AG09309 (cell line): Measurements from ENCODE around the gene CLIP4.
"Not testable (repeated sequence)": the region's sequence is repeated elsewhere in the genome, so short reads cannot be mapped to it uniquely, and the experiment has no call there.

Experiments used
- DNase-seq: peaks from one replicate; pipeline ENCODE4 v3.0.0-alpha.2; 2010; ENCODE audit warnings: low read depth
- H3K4me3 ChIP-seq: 2 replicates; pipeline ENCODE4 v1.5.1; 2011; ENCODE audit warnings: mild to moderate bottlenecking, low read depth, low read length, moderate library complexity; ENCODE audit not compliant: control insufficient read depth
- CTCF ChIP-seq: IDR thresholded peaks from 2 replicates; pipeline ENCODE4 v1.5.1; 2011; ENCODE audit warnings: mild to moderate bottlenecking, low read depth, low read length, inconsistent platforms; ENCODE audit not compliant: insufficient read depth, control insufficient read depth; ENCODE audit errors: missing control alignments

Gene CLIP4

DNA sequence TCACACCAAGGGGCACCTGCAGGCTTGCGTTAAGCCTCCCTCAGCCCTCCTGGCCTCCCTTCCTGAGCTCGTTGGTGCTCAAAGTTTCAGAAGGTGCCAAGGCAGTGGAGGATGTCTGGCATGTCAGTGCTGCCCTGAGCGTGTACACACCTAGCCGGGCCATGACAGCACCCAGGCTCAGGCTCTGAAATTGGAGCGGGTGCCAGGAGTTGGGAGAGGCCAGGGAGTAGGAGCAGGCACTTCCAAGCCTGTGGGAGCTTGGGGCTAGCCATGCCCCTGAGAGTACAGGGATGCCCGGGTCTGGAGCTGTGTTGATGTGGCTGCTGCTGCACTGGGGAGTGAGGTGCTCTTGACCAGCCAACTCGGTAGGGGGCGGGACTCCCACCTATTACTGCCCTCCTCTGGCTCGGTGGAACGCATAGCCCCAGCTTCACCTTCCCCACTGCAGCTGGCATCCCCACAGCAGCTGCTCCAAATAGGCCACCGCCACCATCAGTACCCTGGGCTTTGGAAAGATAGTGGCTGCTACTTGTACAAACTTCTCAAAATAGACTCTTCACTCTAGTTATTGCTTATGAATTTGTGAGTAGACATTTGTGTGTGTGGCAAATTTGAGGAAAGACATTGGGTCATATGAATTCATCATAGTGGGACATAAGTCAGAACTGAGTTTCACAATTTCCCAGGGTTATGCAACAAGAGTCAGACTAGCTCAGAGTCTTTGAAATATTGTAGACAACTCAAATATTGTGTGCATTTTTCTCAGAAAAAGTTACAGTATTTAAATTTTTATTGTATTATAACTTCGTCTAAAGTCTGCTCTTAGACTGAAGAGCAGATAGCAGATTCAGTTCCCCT is 34.1 kb upstream of the CLIP4 start:
- TF ChIP-seq CTCF, result no peak
- no peak for DNase-seq
- H3K4me3 ChIP-seq, result no peak overlapping the region

DNA sequence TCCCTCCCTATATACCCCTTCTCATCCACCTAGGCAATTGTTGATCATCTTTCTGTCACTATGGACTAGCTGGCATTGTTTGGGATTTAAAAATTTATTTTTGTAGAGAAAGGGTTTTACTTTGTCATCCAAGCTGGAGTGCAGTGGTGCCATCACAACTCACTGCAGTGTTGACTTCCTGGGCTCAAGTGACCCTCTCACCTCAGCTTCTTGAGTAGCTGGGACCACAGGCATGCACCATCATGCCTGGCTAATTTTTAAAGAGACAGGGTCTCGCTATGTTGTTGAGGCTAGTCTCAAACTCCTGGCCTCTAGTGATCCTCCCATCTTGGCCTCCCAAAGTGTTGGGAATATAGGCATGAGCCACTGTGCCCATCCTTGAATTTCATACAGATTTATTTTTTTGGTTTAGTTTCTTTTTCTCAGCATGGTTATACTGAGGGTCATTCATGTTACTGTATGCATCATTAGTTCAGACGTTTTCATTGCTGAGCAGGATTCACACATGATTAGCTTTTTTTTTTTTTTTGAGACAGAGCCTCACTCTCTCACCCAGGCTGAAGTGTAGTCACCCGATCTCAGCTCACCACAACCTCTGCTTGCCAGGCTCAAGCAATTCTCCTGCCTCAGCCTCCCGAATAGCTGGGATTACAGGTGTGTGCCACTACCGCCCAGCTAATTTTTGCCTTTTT is 32.3 kb upstream of the CLIP4 start:
- no peak for TF ChIP-seq CTCF
- DNase-seq, result no peak
- no peak overlapping the region for H3K4me3 ChIP-seq

DNA sequence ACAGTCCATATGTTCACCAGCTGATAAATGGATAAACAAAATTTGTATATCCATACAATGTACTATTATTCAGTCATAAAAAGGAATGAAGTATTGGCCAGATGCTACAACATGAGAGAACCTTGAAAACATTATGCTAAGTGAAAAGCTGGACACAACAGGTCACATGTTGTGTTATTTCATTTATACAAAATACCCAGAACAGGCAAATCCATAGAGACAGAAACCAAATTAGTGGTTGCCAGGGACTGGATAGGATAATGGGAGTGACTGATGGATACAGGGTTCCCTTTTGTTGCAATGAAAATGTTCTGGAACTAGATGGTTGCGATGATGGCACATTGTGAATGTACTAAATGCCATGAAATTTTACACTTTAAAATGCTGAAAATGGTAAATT is 30.7 kb upstream of the CLIP4 start:
- TF ChIP-seq CTCF, result no peak
- no peak overlapping the region for H3K4me3 ChIP-seq
- DNase-seq, result no peak

- H3K4me3 ChIP-seq, DNase-seq: not testable (repeated sequence)
Observed at GRCh38 chr2:29090311-29090710, 24.9 kb upstream of the CLIP4 start.

DNA sequence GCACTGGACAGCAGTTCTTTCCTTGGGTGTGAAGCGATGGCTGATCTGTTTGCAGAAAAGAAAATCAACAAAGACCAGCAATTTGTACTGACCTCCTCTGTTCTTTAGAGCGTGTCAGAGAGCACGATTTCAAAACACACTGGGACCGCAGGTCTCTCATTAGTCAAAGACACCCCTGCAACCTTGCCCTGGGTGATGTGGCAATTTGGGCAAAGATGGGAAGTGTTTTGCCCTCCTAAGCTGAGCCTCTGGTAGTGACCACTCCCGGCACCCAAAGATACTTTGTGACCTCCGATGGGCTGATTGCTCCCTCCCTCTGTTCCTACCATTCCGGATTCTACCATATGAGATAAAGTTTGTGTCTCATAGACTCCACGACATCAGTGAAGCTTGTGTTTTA is 18.2 kb upstream of the CLIP4 start:
- no peak overlapping the region for H3K4me3 ChIP-seq
- no peak for TF ChIP-seq CTCF
- DNase-seq, result no peak

- H3K4me3 ChIP-seq, result no peak overlapping the region
- no peak for TF ChIP-seq CTCF
- DNase-seq, result no peak
Observed at GRCh38 chr2:29097569-29097968, 17.6 kb upstream of the CLIP4 start.

DNA sequence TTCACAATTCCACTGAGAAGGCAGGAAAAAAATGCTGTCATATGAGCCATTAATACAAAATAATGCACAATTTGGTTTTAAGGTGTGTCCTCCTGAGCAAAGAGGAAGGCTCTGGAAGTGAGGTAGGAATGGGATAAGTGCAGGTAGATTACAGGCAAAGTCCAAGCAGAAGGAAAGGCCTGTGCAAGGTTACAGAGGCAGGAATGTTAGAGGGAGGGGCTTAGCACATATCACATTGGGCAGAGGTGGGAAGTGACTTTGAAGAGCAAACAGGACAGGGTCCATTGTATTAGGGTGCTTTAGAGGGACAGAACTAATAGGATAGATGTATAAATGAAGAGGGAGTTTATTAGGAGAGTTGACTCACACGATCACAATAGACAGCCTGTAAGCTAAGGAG is 14.7 kb upstream of the CLIP4 start:
- DNase-seq, result no peak
- no peak for TF ChIP-seq CTCF
- H3K4me3 ChIP-seq, result no peak overlapping the region
